MG63 (cell line): ENCODE results near the gene SALL4. TPM values are rescaled to one million over a fixed set of nuclear protein-coding genes. Genes with fewer than 3 reads are reported as not detected.
"Not testable (repeated sequence)": the region's sequence is repeated elsewhere in the genome, so short reads cannot be mapped to it uniquely, and the experiment has no call there.

Experiments used
- DNase-seq: peaks from one replicate; pipeline ENCODE4 v3.0.0-alpha.2; 2020
- H3K27me3 ChIP-seq: fragments of 250-450 bp; sonication (Bioruptor Pico); 2 replicates; pipeline ENCODE4 v1.5.1; 2020; ENCODE audit warnings: mild to moderate bottlenecking, moderate library complexity
- H3K36me3 ChIP-seq: fragments of 250-450 bp; sonication (Bioruptor Pico); 2 replicates; pipeline ENCODE4 v1.5.1; 2020; ENCODE audit warnings: mild to moderate bottlenecking, moderate library complexity
- H3K4me3 ChIP-seq: fragments of 250-450 bp; sonication (Bioruptor Pico); 2 replicates; pipeline ENCODE4 v1.5.1; 2020; ENCODE audit warnings: mild to moderate bottlenecking, moderate library complexity
- H3K9me3 ChIP-seq: fragments of 250-450 bp; sonication (Bioruptor Pico); 2 replicates; pipeline ENCODE4 v1.5.1; 2020; ENCODE audit warnings: mild to moderate bottlenecking, moderate library complexity
- total RNA-seq: library from RNA; depleted of rRNA; stranded (reverse); fragments of >200 nt; shearing (Covaris generic); gene quantifications from 2 replicates; pipeline ENCODE4 v1.2.3, GENCODE V29; 2014; ENCODE audit warnings: low replicate concordance

The SALL4 gene
- total RNA-seq, 1 experiment from 2014 or later: not detected

- Histone ChIP-seq H3K27me3 (no peaks in the 10 kb centered on the region), H3K4me3 (no peak overlapping the region), H3K36me3 (peaks cover 3% of the 10 kb centered on the region; the same call in 1 of the 2 replicates), H3K9me3 (no peaks in the 10 kb centered on the region)
- no peak for DNase-seq
These were observed 45.7 kb downstream of the SALL4 start for GRCh38 chr20:51756653-51757052.

- H3K9me3 ChIP-seq, DNase-seq, H3K36me3 ChIP-seq, H3K4me3 ChIP-seq, H3K27me3 ChIP-seq: not testable (repeated sequence)
These were observed 49.1 kb downstream of the SALL4 start for GRCh38 chr20:51753220-51753619.

- Histone ChIP-seq H3K27me3 (no peaks in the 10 kb centered on the region), H3K36me3 (no peaks in the 10 kb centered on the region), H3K4me3 (peak overlapping the region; percentile 12), H3K9me3 (no peaks in the 10 kb centered on the region)
- peak; percentile 67 for DNase-seq
These were observed 49.9 kb downstream of the SALL4 start for GRCh38 chr20:51752343-51752951.

- no peaks in the 10 kb centered on the region for H3K36me3 ChIP-seq
- no peaks in the 10 kb centered on the region for H3K27me3 ChIP-seq
- no peaks in the 10 kb centered on the region for H3K9me3 ChIP-seq
- no peak overlapping the region for H3K4me3 ChIP-seq
- no peak for DNase-seq
These were observed 51.4 kb downstream of the SALL4 start for GRCh38 chr20:51750770-51751388.

GRCh38 chr20:51750037-51750769 lies 52.1 kb downstream of the SALL4 start:
- DNase-seq: peak; percentile 99
- Histone ChIP-seq H3K27me3 (no peaks in the 10 kb centered on the region), H3K4me3 (peak overlapping the region; percentile 1; the same call in 1 of the 2 replicates), H3K36me3 (no peaks in the 10 kb centered on the region), H3K9me3 (no peaks in the 10 kb centered on the region)

- H3K36me3 ChIP-seq: no peaks in the 10 kb centered on the region
- H3K9me3 ChIP-seq: no peaks in the 10 kb centered on the region
- no peaks in the 10 kb centered on the region for H3K27me3 ChIP-seq
- DNase-seq: no peak
- H3K4me3 ChIP-seq: peak overlapping the region; percentile 1; the same call in 1 of the 2 replicates
These were observed 52.7 kb downstream of the SALL4 start for GRCh38 chr20:51749674-51750036.

- DNase-seq: no peak
- Histone ChIP-seq H3K27me3 (no peaks in the 10 kb centered on the region), H3K36me3 (no peaks in the 10 kb centered on the region), H3K9me3 (no peaks in the 10 kb centered on the region), H3K4me3 (no peak overlapping the region)
These were observed 55.0 kb downstream of the SALL4 start for GRCh38 chr20:51747182-51747911.

- Histone ChIP-seq H3K9me3 (no peaks in the 10 kb centered on the region), H3K27me3 (no peaks in the 10 kb centered on the region), H3K36me3 (no peaks in the 10 kb centered on the region), H3K4me3 (no peak overlapping the region)
- no peak for DNase-seq
These were observed 56.5 kb downstream of the SALL4 start for GRCh38 chr20:51745804-51746203.

- no peaks in the 10 kb centered on the region for H3K36me3 ChIP-seq
- H3K9me3 ChIP-seq: no peaks in the 10 kb centered on the region
- H3K4me3 ChIP-seq: no peak overlapping the region
- H3K27me3 ChIP-seq: no peaks in the 10 kb centered on the region
- DNase-seq: no peak
These were observed 61.5 kb downstream of the SALL4 start for GRCh38 chr20:51740838-51741237.

GRCh38 chr20:51740308-51740707 lies 62.0 kb downstream of the SALL4 start:
- H3K9me3 ChIP-seq, H3K27me3 ChIP-seq, H3K4me3 ChIP-seq, H3K36me3 ChIP-seq, DNase-seq: not testable (repeated sequence)

GRCh38 chr20:51739722-51740249 lies 62.5 kb downstream of the SALL4 start:
- Histone ChIP-seq H3K4me3 (no peak overlapping the region), H3K36me3 (no peaks in the 10 kb centered on the region; the same call in 1 of the 2 replicates), H3K27me3 (no peaks in the 10 kb centered on the region), H3K9me3 (no peaks in the 10 kb centered on the region)
- no peak for DNase-seq

- Histone ChIP-seq H3K27me3 (no peaks in the 10 kb centered on the region), H3K4me3 (no peak overlapping the region), H3K9me3 (no peaks in the 10 kb centered on the region), H3K36me3 (no peaks in the 10 kb centered on the region; the same call in 1 of the 2 replicates)
- no peak for DNase-seq
These were observed 63.4 kb downstream of the SALL4 start for GRCh38 chr20:51738877-51739447.

GRCh38 chr20:51738261-51738660 lies 64.1 kb downstream of the SALL4 start:
- not testable (repeated sequence) for H3K27me3 ChIP-seq, H3K9me3 ChIP-seq, H3K36me3 ChIP-seq, DNase-seq, H3K4me3 ChIP-seq

GRCh38 chr20:51736947-51737346 lies 65.4 kb downstream of the SALL4 start:
- no peaks in the 10 kb centered on the region; the same call in 1 of the 2 replicates for H3K36me3 ChIP-seq
- no peak overlapping the region for H3K4me3 ChIP-seq
- no peaks in the 10 kb centered on the region for H3K9me3 ChIP-seq
- H3K27me3 ChIP-seq: no peaks in the 10 kb centered on the region
- DNase-seq: no peak

GRCh38 chr20:51735728-51736600 lies 66.4 kb downstream of the SALL4 start:
- Histone ChIP-seq H3K9me3 (no peaks in the 10 kb centered on the region), H3K4me3 (no peak overlapping the region), H3K36me3 (no peaks in the 10 kb centered on the region; the same call in 1 of the 2 replicates), H3K27me3 (no peaks in the 10 kb centered on the region)
- DNase-seq: no peak
